Ectodermal cell (in vitro differentiated cells): ENCODE data around the gene ATL2. TPM values are rescaled to one million over a fixed set of nuclear protein-coding genes. Genes with fewer than 3 reads are reported as not detected.

Experiments
- H3K27ac ChIP-seq: 2 replicates; pipeline ENCODE4 v1.7.0; 2013; ENCODE audit warnings: mild to moderate bottlenecking, low read depth, low read length; ENCODE audit not compliant: insufficient read depth, poor library complexity, severe bottlenecking
- H3K27me3 ChIP-seq: 2 replicates; pipeline ENCODE4 v1.7.0; 2013; ENCODE audit warnings: mild to moderate bottlenecking, low read length; ENCODE audit not compliant: insufficient read depth, control insufficient read depth, poor library complexity, severe bottlenecking
- H3K36me3 ChIP-seq: one replicate; pipeline ENCODE4 v1.7.0; 2013; ENCODE audit warnings: low read length; ENCODE audit not compliant: control insufficient read depth, insufficient read depth
- H3K4me1 ChIP-seq: one replicate; pipeline ENCODE4 v1.7.0; 2013; ENCODE audit warnings: low read length; ENCODE audit not compliant: control insufficient read depth, insufficient read depth
- H3K4me3 ChIP-seq: 2 replicates; pipeline ENCODE4 v1.7.0; 2013; ENCODE audit warnings: low read depth, low read length, control low read depth; ENCODE audit not compliant: insufficient read depth
- H3K9me3 ChIP-seq: 2 replicates; pipeline ENCODE4 v1.7.0; 2013; ENCODE audit warnings: mild to moderate bottlenecking, low read length, moderate library complexity; ENCODE audit not compliant: control insufficient read depth
- WGBS, 2 experiments: methylation state at CpG; one replicate each; pipeline ENCODE4 v1.1.7; 2013; ENCODE audit warnings: missing lambda C conversion rate in 2 of 2; 5-methylcytosine and 5-hydroxymethylcytosine counted together
- polyA plus RNA-seq, 4 experiments: library from polyadenylated mRNA; stranded (reverse); fragments of 50-300 nt; gene quantifications; one replicate each; pipeline ENCODE4 v1.2.3, GENCODE V29; 2013

ATL2 gene
- polyA plus RNA-seq (2013, experiment 1 of 4) = 84.4 TPM
- polyA plus RNA-seq (2013, experiment 2 of 4) = 81.1 TPM
- polyA plus RNA-seq (2013, experiment 3 of 4) = 73.9 TPM
- 80.5 TPM for polyA plus RNA-seq (2013, experiment 4 of 4)

- H3K36me3 ChIP-seq = no peaks in the 10 kb centered on the region
- peak within 1 kb of the TSS; percentile 88 for H3K27ac ChIP-seq
- H3K27me3 ChIP-seq = no peaks in the 10 kb centered on the region
- no peaks in the 10 kb centered on the region for H3K9me3 ChIP-seq
- WGBS, 2 experiments = 0% methylated on average over 69 to 73 of the region's 73 CpGs
- peak within 1 kb of the TSS; percentile 91 for H3K4me3 ChIP-seq
- H3K4me1 ChIP-seq = peaks cover 4% of the 10 kb centered on the region
Observed at GRCh38 chr2:38377050-38377828, at the start of gene ATL2. Gene ATL2 (minus strand): TSS chr2:38377273. CDS start chr2:38377260, 13 bp downstream.

GRCh38 chr2:38423763-38424162 is 46.7 kb upstream of the ATL2 start:
- 74 to 84% methylated on average over 3 of the region's 3 CpGs for WGBS, 2 experiments

GRCh38 chr2:38421274-38422056 is 44.4 kb upstream of the ATL2 start:
- WGBS, 2 experiments = 92 to 94% methylated on average over 11 of the region's 11 CpGs
- no peaks in the 10 kb centered on the region for H3K27me3 ChIP-seq

More at GRCh38 chr2:38423763-38424162, 46.7 kb upstream of the ATL2 start:
- H3K27me3 ChIP-seq = no peaks in the 10 kb centered on the region
- no peaks in the 10 kb centered on the region for H3K36me3 ChIP-seq
- H3K27ac ChIP-seq = no peak overlapping the region
- H3K4me1 ChIP-seq = no peaks in the 10 kb centered on the region
- H3K4me3 ChIP-seq = no peak overlapping the region
- H3K9me3 ChIP-seq = no peaks in the 10 kb centered on the region

GRCh38 chr2:38419499-38419898 is 42.4 kb upstream of the ATL2 start:
- Histone ChIP-seq H3K9me3 (no peaks in the 10 kb centered on the region), H3K4me1 (no peaks in the 10 kb centered on the region), H3K36me3 (no peaks in the 10 kb centered on the region), H3K27ac (no peak overlapping the region), H3K4me3 (no peak overlapping the region), H3K27me3 (no peaks in the 10 kb centered on the region)
- 87 to 89% methylated on average over 4 to 5 of the region's 5 CpGs for WGBS, 2 experiments

More at GRCh38 chr2:38421274-38422056, 44.4 kb upstream of the ATL2 start:
- Histone ChIP-seq H3K9me3 (no peaks in the 10 kb centered on the region), H3K27ac (no peak overlapping the region), H3K36me3 (no peaks in the 10 kb centered on the region), H3K4me1 (no peaks in the 10 kb centered on the region), H3K4me3 (no peak overlapping the region)

GRCh38 chr2:38418735-38419134 is 41.7 kb upstream of the ATL2 start:
- no peak overlapping the region for H3K4me3 ChIP-seq
- H3K9me3 ChIP-seq = no peaks in the 10 kb centered on the region
- H3K4me1 ChIP-seq = no peaks in the 10 kb centered on the region
- no peaks in the 10 kb centered on the region for H3K27me3 ChIP-seq
- 89 to 95% methylated on average over 2 of the region's 2 CpGs for WGBS, 2 experiments
- no peak overlapping the region for H3K27ac ChIP-seq
- no peaks in the 10 kb centered on the region for H3K36me3 ChIP-seq

- Histone ChIP-seq H3K9me3 (no peaks in the 10 kb centered on the region), H3K27me3 (no peaks in the 10 kb centered on the region), H3K4me3 (no peak overlapping the region), H3K4me1 (no peaks in the 10 kb centered on the region), H3K27ac (no peak overlapping the region), H3K36me3 (no peaks in the 10 kb centered on the region)
- WGBS, 2 experiments = 87 to 89% methylated on average over 7 of the region's 7 CpGs
Observed at GRCh38 chr2:38417745-38418689, 40.9 kb upstream of the ATL2 start.

GRCh38 chr2:38416296-38417036 is 39.4 kb upstream of the ATL2 start:
- Histone ChIP-seq H3K27me3 (no peaks in the 10 kb centered on the region), H3K4me1 (no peaks in the 10 kb centered on the region), H3K27ac (no peak overlapping the region), H3K36me3 (no peaks in the 10 kb centered on the region), H3K9me3 (no peaks in the 10 kb centered on the region), H3K4me3 (no peak overlapping the region)
- WGBS, 2 experiments = 92 to 96% methylated on average over 9 of the region's 9 CpGs

- no peak overlapping the region for H3K27ac ChIP-seq
- no peaks in the 10 kb centered on the region for H3K36me3 ChIP-seq
- 93 to 95% methylated on average over 4 of the region's 4 CpGs for WGBS, 2 experiments
- H3K27me3 ChIP-seq = no peaks in the 10 kb centered on the region
- H3K9me3 ChIP-seq = no peaks in the 10 kb centered on the region
- no peak overlapping the region for H3K4me3 ChIP-seq
- H3K4me1 ChIP-seq = no peaks in the 10 kb centered on the region
Observed at GRCh38 chr2:38415728-38416291, 38.7 kb upstream of the ATL2 start.

- Histone ChIP-seq H3K9me3 (no peaks in the 10 kb centered on the region), H3K4me3 (no peak overlapping the region), H3K36me3 (no peaks in the 10 kb centered on the region), H3K27me3 (no peaks in the 10 kb centered on the region), H3K4me1 (no peaks in the 10 kb centered on the region), H3K27ac (no peak overlapping the region)
- WGBS, 2 experiments = 94 to 97% methylated on average over 3 of the region's 3 CpGs
Observed at GRCh38 chr2:38415023-38415422, 38.0 kb upstream of the ATL2 start.
